Measurements from ENCODE around the gene KDM4C.
"Not testable (repeated sequence)": the region's sequence is repeated elsewhere in the genome, so short reads cannot be mapped to it uniquely, and the experiment has no call there.

Gene KDM4C

DNA sequence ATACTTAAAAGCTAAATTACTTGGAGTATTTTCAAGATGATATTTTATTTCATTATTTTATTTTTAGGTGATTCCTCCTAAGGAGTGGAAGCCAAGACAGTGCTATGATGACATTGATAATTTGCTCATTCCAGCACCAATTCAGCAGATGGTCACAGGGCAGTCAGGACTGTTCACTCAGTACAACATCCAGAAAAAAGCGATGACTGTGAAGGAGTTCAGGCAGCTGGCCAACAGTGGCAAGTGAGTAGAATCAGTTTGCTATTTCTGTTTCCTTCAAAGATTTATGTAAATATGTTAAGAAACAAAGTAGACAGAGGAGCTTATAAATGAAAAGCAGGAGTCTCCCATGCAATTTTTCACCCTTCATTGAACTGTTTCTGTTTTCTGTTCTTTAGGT lies 47.8 kb downstream of the KDM4C start:
- DNase-seq (ENCODE audit: low read depth in 1 of 2, low spot score in 1 of 2) = no peak

DNA sequence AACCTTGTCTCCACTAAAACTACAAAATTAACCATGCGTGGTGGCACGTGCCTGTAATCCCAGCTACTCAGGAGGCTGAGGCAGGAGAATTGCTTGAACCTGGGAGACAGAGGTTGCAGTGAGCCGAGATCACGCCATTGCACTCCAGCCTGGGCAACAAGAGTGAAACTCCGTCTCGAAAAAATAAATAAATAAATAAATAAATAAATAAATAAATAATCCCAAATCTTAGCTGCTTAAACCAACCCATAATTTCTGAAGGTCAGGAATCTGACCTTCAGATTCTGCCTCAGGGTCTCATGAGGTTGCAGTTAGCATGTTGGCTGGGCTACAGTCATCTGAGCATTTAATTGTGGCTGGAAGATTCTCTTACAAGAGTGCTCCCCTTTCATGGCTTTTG lies 48.5 kb downstream of the KDM4C start:
- not testable (repeated sequence) for DNase-seq (ENCODE audit: low read depth in 1 of 2, low spot score in 1 of 2)

- DNase-seq (ENCODE audit: low read depth in 1 of 2, low spot score in 1 of 2) = not testable (repeated sequence)
These were observed 49.9 kb downstream of the KDM4C start for GRCh38 chr9:6807669-6808068.

DNA sequence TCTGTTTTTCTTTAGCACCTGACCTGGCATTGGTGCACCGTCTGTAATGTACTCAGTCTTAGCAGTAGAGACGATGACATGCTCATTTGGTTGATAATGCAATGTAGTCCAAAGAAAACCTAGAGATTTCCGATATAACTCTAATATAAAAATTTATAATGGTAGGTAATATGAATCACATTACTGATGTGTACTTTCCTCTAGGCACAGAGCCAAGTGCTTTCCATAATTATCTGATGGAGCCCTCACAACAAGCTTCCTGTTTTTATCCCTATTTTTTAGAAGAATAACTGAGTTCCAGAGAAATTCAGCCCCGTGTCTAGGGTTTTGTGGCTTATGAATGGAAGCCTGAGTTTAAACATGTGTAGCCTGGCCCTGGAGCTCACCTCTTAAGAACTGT lies 53.7 kb downstream of the KDM4C start:
- DNase-seq (ENCODE audit: low read depth in 1 of 2, low spot score in 1 of 2) = no peak

DNA sequence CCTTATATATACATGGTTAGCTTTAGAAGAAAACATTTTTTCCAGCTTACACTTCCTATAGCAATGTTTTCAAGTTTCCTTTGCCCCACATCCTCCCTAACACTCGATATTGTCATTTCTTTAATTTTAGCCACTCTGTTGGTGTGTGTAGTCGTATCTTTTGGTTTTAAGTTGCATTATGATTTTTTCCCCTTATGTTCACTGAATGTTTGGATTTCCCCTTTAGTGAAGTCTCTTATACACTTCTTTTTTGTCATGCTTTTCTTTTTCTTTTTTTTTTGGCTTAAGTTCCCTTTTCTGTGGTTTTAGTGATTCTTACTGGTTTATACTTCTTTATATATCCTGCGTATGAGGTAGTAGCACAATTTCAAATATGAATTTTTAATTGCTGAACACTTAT lies 58.8 kb downstream of the KDM4C start:
- DNase-seq (ENCODE audit: low read depth in 1 of 2, low spot score in 1 of 2) = no peak

- no peak for DNase-seq (ENCODE audit: low read depth in 1 of 2, low spot score in 1 of 2)
These were observed 60.6 kb downstream of the KDM4C start for GRCh38 chr9:6818292-6818922.

GRCh38 chr9:6819112-6819511 lies 61.3 kb downstream of the KDM4C start:
- no peak for DNase-seq (ENCODE audit: low read depth in 1 of 2, low spot score in 1 of 2)

DNA sequence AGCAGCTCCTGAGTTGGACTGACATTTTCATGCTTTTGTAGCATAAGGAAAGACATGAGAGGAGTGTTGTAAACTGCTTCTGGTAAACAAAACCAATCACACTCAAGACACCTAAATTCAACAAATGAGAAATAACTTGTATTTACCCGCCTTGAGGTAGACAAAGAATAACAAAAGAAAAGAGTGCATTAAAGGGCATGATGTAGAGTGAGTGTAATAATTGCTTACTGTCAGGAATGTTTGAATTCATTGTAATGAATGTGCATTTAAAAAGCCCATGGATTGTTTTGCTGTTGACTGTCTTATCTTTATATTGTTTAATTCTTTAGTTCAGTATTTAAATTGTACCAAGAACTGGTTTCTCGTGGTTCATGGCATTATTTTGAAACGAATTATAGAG lies 61.8 kb downstream of the KDM4C start:
- DNase-seq (ENCODE audit: low read depth in 1 of 2, low spot score in 1 of 2) = no peak

- DNase-seq (ENCODE audit: low read depth in 1 of 2, low spot score in 1 of 2) = no peak
These were observed 64.9 kb downstream of the KDM4C start for GRCh38 chr9:6822696-6823095.

DNA sequence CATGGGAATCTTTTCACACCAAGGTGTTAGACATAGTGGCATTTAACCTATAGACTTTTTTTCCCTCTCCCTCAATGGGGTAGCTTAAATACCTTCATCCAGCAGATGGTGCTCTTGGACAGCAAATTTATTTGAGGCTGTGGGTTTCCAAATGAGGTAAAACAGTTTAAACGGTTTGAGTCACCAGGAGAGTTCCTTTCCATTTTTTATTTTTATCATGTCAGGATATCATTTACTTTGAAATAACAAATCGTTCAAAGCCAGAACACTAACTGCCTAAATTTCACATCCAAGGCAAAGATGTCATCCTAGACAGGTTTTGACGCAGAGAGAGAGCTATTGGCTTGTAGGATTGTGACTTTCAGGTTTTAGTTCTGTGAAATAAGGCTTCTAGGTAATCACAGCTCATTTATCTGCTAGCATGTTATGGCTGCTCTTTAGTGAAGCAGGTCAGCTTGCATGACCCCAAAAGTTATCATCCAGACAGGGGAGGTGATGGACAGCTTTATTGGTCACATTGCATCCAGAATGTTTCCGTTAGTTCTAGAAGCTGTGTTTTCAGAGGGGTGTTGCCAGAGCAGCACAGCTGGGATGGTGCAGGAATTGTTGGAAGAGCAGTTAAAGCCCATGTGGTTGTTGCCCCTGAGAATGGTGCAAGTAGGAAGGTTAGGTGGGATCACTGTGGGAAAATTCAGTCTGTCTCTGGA lies 69.8 kb downstream of the KDM4C start:
- no peak for DNase-seq (ENCODE audit: low read depth in 1 of 2, low spot score in 1 of 2)

DNA sequence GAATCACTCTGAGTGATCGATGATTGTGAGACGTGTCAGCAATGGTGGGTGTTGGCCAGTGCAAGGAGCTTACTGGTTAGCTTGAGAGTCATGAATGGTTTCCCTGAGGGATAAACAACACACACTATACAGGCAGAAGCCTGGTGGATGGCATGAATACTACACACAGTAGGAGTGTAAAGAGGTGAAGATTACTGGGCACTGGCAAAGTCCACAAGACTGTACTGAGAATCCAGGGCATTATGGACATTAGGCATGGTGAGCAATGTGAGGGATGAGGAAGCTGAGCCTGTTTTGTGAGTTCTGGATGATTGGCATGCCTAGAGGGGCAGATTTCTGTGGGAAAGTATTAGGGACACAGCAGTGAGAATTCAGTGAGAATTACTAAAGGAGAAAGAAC lies 71.3 kb downstream of the KDM4C start:
- DNase-seq (ENCODE audit: low read depth in 1 of 2, low spot score in 1 of 2) = no peak

DNA sequence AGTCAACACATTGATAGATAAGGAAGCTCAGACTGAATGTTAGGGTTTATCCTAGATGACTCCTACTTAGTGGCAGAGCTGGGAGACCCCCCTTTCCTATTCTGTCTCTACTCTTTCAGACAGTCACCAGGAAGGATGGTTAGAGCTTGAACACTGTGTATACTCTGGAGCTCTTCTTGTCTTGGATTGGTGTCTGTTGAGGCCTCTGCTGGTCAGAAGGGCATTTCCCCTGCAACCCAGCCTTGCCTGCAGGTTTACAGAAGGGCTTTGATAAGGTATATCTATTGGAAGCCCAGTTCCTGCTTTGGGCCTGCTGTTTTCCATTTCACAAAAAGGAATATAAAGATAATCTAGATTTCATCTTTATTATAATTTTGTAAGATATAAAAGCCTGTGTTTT lies 71.8 kb downstream of the KDM4C start:
- no peak for DNase-seq (ENCODE audit: low read depth in 1 of 2, low spot score in 1 of 2)

DNA sequence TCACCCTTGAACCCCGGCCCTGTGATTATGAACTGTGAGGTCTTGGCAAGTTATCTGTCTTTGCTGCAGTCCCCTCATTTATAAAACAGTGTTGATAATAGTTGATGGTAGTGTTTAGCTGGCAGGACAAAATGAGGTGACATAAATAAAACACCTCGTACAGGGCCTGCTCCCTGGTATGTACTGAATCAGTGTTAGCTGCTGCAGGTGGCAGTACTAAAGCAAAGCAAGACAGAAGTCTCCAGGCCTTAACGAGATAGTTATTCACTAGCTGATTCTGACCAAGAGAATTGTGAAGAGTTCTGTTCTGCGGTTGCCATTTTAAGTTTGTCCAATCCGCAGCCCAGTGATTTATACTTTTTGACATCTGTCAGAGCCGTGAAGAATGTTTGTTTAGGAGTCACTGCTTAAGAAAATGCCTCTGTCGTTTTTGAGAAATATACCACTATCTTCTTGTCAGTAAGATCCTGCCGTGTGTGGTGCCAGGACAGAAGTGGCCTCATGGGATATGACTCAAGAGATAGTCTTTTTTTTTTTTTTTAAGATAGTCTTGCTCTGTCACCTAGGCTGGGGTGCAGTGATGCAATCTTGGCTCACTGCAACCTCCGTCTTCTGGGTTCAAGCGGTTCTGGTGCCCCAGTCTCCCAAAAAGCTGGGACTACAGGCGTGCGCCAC lies 75.9 kb downstream of the KDM4C start:
- DNase-seq (ENCODE audit: low read depth in 1 of 2, low spot score in 1 of 2) = no peak

- DNase-seq (ENCODE audit: low read depth in 1 of 2, low spot score in 1 of 2) = no peak
These were observed 76.5 kb downstream of the KDM4C start for GRCh38 chr9:6834306-6834705.

DNA sequence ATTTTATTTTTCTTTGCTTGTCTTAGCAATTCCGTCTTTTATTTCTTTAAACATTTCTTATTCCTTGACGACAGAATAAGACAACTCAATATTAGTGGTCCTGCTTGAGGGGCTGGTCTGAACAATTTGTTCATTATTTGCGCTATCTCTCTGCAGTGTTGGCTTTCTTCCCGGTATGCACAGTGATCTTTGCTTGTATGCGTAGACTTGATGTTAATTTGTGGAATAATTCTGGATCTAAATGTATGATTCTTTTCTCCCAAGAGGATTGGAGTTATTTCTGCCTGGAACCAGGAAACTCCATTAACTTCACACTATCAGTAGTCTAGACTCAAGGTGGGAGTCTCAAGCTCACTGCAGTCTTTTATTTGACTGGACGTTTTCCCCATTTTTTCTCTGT lies 80.4 kb downstream of the KDM4C start:
- no peak for DNase-seq (ENCODE audit: low read depth in 1 of 2, low spot score in 1 of 2)

- DNase-seq (ENCODE audit: low read depth in 1 of 2, low spot score in 1 of 2) = no peak
These were observed 84.8 kb downstream of the KDM4C start for GRCh38 chr9:6842584-6842947.

- no peak for DNase-seq (ENCODE audit: low read depth in 1 of 2, low spot score in 1 of 2)
These were observed 86.0 kb downstream of the KDM4C start for GRCh38 chr9:6843742-6844141.

DNA sequence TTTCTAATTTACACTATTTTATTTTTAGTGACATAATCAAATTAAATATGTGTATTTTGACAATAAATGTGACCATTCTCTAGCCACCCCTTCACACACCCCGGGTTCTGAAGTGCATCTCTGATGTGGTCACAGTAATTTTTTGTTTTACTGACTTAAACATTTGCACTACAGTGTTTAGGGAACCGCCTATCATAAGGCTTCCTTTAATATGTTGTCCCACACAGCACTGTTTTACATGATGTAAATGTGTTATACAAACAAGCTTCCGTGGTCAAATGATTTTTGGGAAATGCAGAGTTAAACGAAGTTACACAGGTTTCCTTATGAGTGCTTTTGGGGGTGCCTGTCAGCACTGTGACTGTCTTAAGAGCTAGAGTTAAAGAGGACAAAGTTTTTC lies 86.5 kb downstream of the KDM4C start:
- no peak for DNase-seq (ENCODE audit: low read depth in 1 of 2, low spot score in 1 of 2)

DNA sequence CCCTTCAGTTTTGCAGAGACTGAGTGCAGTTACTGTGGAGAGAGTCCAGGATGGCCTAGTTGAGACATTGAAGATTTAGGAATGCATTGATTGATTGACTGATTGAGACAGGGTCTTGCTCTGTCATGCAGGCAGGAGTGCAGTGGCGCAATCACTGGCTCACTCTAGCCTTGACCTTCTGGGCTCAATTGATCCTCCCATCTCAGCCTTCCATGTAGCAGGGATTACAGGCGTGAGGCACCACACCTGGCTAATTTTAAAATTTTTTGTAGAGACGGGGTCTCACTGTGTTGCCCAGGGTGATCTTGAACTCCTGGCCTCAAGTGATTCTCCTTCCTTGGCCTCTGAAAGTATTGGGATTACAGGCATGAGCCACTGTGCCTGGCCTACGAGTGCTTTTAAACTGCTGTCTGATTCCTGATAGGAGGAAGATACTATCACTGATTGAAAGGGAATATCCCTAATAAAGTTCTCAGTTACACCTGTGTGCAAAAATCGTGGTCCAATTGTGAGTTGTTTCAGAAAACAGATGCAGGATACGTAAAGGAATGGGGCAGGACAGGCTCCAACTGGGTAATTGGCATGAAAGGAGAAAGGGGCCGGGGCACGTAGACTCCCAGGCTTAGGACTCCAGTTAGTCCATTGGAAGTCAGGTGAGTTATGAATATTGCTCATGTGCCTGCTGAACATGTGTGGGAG lies 87.5 kb downstream of the KDM4C start:
- no peak for DNase-seq (ENCODE audit: low read depth in 1 of 2, low spot score in 1 of 2)

DNA sequence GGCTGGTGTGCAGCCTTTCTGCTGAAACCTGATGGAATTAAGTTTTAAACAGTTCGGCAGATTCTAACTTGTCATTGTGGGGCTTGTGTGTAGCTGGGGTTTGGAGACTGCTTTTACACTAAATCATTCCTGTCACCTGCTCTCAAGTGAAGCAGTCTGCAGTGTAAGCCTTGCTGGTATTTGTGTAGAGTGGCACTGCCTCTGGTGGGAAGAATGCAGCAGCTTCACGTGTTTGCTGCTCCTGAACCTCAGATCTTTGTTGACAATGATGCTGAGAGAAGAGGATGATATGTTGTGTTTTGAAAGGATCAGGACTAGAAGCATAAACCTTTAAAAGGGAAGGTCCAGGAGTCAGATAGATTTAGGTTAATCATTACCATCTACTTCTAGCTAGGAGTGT lies 88.1 kb downstream of the KDM4C start:
- DNase-seq (ENCODE audit: low read depth in 1 of 2, low spot score in 1 of 2) = no peak

DNA sequence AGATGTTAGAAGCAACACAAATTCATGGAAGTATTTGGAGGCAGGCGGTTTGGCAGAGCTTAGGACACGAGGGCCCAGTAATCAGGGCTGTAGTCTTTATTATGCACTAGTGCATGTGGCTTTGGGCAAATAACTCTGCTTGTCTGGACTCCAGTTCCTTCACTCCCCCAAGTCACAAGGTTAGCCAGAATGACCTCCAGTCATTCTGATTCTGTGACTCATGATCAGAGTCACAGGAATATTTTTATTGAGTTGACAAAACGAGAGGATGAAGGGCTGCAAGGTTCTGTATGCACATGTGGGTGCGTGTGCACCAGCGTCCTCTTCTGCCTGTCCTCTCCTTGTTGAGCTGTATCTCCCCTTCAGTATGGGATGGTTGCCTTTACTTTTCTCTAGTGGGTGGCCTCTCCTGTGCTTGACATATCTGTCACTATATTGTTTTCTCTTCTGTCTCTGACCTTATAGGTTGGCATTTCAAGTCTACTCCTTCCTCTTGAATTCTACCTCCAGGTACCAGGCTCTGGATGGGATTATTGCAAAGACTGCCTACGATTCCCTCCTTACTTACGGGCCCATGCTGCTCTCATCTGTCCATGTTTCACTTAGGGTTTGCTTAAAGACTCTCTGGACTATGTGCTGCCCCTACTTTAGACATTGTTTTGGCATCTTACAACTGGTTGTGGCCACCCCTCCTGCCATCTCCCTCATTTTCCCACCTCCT lies 94.6 kb downstream of the KDM4C start:
- no peak for DNase-seq (ENCODE audit: low read depth in 1 of 2, low spot score in 1 of 2)
